NCI-H2227 treated with DMSO at 0.1 percent for 48 hours (cell line): ENCODE data around the gene MRM2.
A peak's percentile ranks its signal among the peaks of the same experiment; 100 is the strongest.

Experiments used
- DNase-seq: peaks from one replicate; lab custom pipeline; 2025; lab: John Stamatoyannopoulos, UW

MRM2 gene

GRCh38 chr7:2222516-2222915 lies 19.5 kb downstream of the MRM2 start:
- DNase-seq, result no peak

- no peak for DNase-seq
Observed at GRCh38 chr7:2220954-2221353, 21.1 kb downstream of the MRM2 start.

- no peak for DNase-seq
Observed at GRCh38 chr7:2220506-2220905, 21.5 kb downstream of the MRM2 start.

GRCh38 chr7:2220030-2220429 lies 22.0 kb downstream of the MRM2 start:
- DNase-seq, result no peak

- DNase-seq, result no peak
Observed at GRCh38 chr7:2219606-2220005, 22.4 kb downstream of the MRM2 start.

- no peak for DNase-seq
Observed at GRCh38 chr7:2219136-2219535, 22.9 kb downstream of the MRM2 start.

- DNase-seq, result no peak
Observed at GRCh38 chr7:2218444-2218785, 23.6 kb downstream of the MRM2 start.

- DNase-seq, result no peak
Observed at GRCh38 chr7:2217716-2218443, 24.1 kb downstream of the MRM2 start.

- no peak for DNase-seq
Observed at GRCh38 chr7:2217206-2217605, 24.8 kb downstream of the MRM2 start.

GRCh38 chr7:2215851-2216250 lies 26.2 kb downstream of the MRM2 start:
- no peak for DNase-seq

GRCh38 chr7:2214636-2215035 lies 27.4 kb downstream of the MRM2 start:
- no peak for DNase-seq

- no peak for DNase-seq
Observed at GRCh38 chr7:2213551-2214215, 28.3 kb downstream of the MRM2 start.

GRCh38 chr7:2212906-2213305 lies 29.1 kb downstream of the MRM2 start:
- no peak for DNase-seq

GRCh38 chr7:2211926-2212325 lies 30.1 kb downstream of the MRM2 start:
- no peak for DNase-seq

GRCh38 chr7:2211259-2211880 lies 30.6 kb downstream of the MRM2 start:
- DNase-seq, result no peak

GRCh38 chr7:2210551-2211258 lies 31.3 kb downstream of the MRM2 start:
- DNase-seq, result no peak

- DNase-seq, result no peak
Observed at GRCh38 chr7:2209961-2210323, 32.1 kb downstream of the MRM2 start.

GRCh38 chr7:2209146-2209960 lies 32.7 kb downstream of the MRM2 start:
- peak; percentile 16 for DNase-seq

GRCh38 chr7:2208712-2209111 lies 33.3 kb downstream of the MRM2 start:
- no peak for DNase-seq

GRCh38 chr7:2205036-2205780 lies 36.8 kb downstream of the MRM2 start:
- DNase-seq, result no peak

GRCh38 chr7:2204446-2204845 lies 37.6 kb downstream of the MRM2 start:
- no peak for DNase-seq
